Putamen (tissue), 1 donor: ENCODE measurements around the gene KCNK4.

Experiments used
- DNase-seq: peaks from one replicate; pipeline ENCODE4 v3.0.0-alpha.2; 2016; ENCODE audit warnings: low spot score

The KCNK4 gene

GRCh38 chr11:64324692-64325469 lies 33.8 kb downstream of the KCNK4 start:
- DNase-seq = no peak

- DNase-seq = no peak
These were observed 36.3 kb downstream of the KCNK4 start for GRCh38 chr11:64327375-64327774.

- DNase-seq = no peak
These were observed 36.9 kb downstream of the KCNK4 start for GRCh38 chr11:64327993-64328392.

DNA sequence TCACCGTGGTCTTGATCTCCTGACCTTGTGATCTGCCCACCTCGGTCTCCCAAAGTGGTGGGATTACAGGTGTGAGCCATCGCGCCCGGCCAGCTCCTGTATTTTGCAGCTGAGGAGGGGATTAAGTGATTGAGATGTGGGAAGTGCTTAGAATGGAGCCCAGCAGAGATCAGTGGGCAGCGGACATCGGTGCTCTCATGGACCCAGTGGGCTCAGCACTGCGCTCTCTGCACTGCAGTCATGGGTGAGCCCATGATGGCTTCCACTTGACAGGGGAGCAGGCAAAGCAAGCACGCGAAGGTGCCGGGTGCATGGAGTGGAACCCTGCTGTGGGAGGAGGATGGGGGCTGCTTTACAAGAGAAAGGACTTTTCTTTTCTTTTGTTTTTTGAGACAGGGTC lies 39.8 kb downstream of the KCNK4 start:
- no peak for DNase-seq

- no peak for DNase-seq
These were observed 40.7 kb downstream of the KCNK4 start for GRCh38 chr11:64331569-64332371.

GRCh38 chr11:64333556-64333955 lies 42.5 kb downstream of the KCNK4 start:
- no peak for DNase-seq

DNA sequence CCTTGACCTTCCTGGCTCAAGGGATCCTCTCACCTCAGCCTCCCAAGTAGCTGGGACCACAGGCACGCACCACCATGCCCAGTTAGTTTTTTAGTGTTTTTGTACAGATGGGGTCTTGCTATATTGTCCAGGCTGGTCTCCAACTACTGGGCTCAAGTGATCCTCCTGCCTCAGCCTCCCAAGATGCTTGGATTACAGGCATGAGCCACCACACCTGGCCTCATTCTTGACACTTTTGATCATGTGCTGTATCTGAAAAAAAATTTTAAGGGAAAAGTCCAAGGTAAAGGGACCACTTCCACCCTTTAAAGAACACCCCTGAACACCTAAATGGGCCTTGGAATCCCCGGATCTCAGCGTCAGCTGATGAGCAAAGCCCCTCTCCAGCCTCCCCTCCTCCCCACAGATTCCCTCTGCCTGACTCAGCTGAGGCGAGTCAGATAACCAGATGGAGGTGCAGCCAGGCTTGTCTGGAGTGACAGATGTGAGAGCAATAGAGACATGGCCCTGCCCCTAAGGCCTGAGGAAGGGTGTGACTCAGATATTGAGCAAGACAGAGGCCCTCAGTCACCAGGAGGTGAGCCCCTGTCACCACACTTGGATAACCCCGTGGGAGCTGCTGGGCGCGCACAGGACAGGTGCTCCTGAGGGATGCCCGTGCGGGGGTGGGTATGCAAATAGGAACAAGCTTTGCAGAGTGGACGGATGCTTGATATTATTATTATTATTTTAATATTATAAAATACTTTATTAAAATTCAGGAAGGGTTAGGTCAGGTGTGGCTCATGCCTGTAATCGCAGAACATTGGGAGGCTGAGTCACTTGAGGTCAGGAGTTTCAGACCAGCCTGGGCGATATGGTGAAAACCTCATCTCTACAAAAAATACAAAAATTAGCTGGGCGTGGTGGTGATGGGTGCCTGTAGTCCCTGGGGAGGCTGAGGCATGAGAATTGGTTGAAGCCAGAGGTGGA lies 43.9 kb downstream of the KCNK4 start:
- DNase-seq = no peak

DNA sequence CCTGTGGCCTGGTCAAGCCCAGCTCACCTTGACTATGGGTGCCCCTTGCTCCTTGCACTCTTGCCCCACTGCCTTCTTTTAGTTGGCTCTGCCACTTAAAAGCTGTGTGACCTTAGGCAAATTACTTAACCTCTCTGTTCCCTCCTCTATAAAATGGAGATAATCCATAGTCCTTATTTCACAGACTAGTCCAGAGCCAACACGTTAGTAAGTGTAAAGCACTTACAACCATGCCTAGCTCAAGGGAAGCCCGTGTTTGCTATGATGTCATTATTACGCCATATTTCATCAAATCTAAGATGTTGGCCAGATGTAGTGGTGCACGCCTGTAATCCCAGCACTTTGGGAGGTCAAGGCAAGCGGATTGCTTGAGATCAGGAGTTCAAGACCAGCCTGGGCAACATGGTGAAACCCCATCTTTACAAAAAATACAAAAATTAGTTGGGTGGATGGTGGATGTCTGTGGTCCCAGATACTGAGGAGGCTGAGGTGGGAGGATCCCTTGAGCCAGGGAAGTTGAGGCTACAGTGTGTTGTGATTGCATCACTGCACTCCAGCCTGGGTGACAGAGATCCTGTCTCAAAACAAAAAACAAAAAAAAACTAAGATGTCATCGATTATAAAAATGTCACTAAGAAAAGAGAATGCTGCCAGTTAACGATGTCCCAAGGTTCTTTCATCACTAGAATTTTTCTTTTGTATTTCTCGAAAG lies 46.6 kb downstream of the KCNK4 start:
- no peak for DNase-seq

DNA sequence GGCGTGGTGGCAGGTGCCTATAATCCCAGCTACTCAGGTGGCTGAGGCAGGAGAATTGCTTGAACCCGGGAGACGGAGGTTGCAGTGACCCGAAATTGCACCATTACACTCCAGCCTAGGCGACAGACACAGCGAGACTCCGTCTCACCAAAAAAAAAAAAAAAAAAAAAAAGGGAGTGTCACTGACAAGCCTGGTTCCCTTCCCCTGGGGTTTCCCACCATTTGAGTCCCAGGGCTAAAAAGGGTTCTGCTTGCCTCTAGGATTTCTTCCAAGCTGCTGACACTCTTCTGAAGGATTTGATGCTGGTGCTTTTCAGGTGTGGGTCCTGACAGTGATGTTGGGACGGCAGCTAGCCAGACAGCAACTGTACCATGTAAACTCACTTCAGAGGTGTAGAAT lies 47.6 kb downstream of the KCNK4 start:
- no peak for DNase-seq

DNA sequence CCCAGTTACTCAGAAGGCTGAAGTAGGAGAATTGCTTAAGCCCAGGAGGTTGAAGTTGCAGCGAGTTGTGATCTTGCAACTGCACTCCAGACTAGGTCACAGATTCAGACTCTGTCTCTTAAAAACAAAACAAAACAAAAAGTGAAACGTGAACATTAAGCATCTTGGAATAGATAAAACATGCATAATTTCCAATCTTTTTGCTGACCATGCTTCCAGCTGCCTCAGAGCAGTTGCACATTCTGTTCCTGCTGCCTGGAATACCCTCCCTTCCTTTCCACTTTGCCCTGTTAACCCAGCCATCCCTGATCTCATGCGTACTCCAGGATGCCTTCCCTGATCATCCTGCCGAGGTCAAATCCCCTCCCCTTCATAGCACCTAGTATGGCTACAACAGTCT lies 48.2 kb downstream of the KCNK4 start:
- DNase-seq = no peak

- DNase-seq = no peak
These were observed 48.8 kb downstream of the KCNK4 start, which contains the start of gene CCDC88B for GRCh38 chr11:64339754-64340408. CCDC88B (plus strand) TSS chr11:64340204; CDS start chr11:64340267, 63 bp downstream.

DNA sequence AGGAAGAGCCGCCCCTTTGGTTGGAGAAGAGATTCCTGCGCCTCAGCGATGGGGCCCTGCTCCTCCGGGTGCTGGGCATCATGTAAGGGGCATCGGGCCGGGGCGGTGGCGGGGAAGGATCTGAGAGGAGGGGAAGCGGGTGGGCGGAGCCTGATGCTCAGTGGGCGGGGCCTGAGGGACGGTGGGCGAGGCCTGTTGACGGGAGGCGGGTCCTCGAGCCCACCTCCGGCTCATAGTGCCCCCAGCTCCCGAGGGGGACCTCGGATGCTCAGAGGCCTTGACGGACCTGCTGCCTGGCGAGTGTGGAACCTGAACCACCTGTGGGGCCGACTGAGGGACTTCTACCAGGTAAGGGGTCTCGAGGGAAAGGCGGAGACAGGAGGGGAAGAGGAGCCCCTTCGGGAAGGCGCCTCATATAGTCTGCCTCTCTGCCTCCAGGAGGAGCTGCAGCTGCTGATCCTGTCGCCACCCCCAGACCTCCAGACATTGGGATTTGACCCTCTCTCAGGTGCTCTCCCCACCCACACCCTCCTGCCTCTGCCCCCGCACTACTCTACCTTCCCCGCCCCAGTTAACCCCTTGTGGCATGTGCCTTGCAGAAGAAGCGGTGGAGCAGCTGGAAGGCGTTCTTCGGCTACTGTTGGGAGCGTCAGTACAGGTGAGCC lies 49.7 kb downstream of the KCNK4 start:
- DNase-seq = no peak

DNA sequence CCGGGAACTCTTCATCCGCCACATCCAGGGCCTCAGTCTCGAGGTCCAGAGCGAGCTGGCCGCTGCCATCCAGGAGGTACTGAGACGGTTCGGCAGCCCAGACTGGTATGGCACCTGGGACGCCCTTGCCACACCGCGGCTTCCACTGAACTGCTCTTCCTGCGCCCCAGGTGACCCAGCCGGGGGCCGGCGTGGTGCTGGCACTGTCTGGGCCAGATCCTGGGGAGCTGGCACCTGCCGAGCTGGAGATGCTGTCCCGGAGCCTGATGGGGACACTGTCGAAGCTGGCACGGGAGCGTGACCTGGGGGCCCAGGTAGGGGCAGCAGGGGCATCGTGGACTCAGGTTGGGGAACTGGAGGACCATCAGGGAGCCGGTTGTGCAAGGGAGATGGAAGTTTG lies 50.3 kb downstream of the KCNK4 start:
- DNase-seq = no peak

- DNase-seq = peak; percentile 77
These were observed 51.0 kb downstream of the KCNK4 start for GRCh38 chr11:64341851-64342791.

- no peak for DNase-seq
These were observed 52.0 kb downstream of the KCNK4 start for GRCh38 chr11:64342869-64343745.

GRCh38 chr11:64343767-64344559 lies 52.9 kb downstream of the KCNK4 start:
- DNase-seq = no peak

DNA sequence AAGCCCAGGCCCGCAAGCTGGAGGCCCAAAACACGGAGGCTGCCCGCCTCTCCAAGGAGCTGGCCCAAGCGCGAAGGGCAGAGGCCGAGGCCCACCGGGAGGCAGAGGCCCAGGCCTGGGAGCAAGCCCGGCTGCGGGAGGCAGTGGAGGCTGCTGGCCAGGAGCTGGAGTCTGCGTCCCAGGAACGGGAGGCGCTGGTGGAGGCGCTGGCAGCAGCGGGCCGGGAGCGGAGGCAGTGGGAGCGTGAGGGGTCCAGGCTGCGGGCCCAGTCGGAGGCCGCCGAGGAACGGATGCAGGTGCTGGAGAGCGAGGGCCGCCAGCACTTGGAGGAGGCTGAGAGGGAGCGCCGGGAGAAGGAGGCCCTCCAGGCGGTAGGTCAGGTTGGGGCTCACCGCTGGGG lies 53.7 kb downstream of the KCNK4 start:
- no peak for DNase-seq
